Lung (tissue), 12 donors: ENCODE measurements around the gene MFF. TPM values are rescaled to one million over a fixed set of nuclear protein-coding genes. Genes with fewer than 3 reads are reported as not detected.

Experiments used
- ATAC-seq: fragments of 200-7000 bp; cut with Tn5 transposase; one replicate; pipeline ENCODE4 v1.9.1; 2020; ENCODE audit warnings: moderate number of reproducible peaks; ENCODE audit not compliant: insufficient read depth, low FRiP score
- DNase-seq, 3 donors: peaks; one replicate each; pipeline ENCODE4 v3.0.0-alpha.2; 2013 to 2017
- H3K27ac ChIP-seq, 2 donors: one replicate each; pipeline ENCODE4 v1.5.1; 2013; ENCODE audit warnings: mild to moderate bottlenecking in 2 of 2, moderate library complexity in 2 of 2, control low read depth in 1 of 2, inconsistent platforms in 1 of 2, low read depth in 1 of 2, low read length in 1 of 2
- H3K27me3 ChIP-seq, 3 donors: one replicate each; pipeline ENCODE4 v1.5.1; 2013; ENCODE audit warnings: low read length in 2 of 3; ENCODE audit not compliant: control insufficient read depth in 3 of 3, insufficient read depth in 3 of 3
- H3K36me3 ChIP-seq, 4 donors: one replicate each; pipeline ENCODE4 v1.5.1; 2013; ENCODE audit warnings: low read length in 4 of 4, mild to moderate bottlenecking in 1 of 4, moderate library complexity in 1 of 4; ENCODE audit not compliant: control insufficient read depth in 4 of 4, insufficient read depth in 4 of 4
- H3K4me1 ChIP-seq, 5 donors: one replicate each; pipeline ENCODE4 v1.5.1; 2013; ENCODE audit warnings: low read length in 5 of 5, mild to moderate bottlenecking in 2 of 5, moderate library complexity in 1 of 5; ENCODE audit not compliant: control insufficient read depth in 5 of 5, insufficient read depth in 5 of 5
- H3K4me3 ChIP-seq: one replicate; pipeline ENCODE4 v1.5.1; 2013; ENCODE audit warnings: mild to moderate bottlenecking, control low read depth, moderate library complexity
- H3K9ac ChIP-seq, 2 donors: one replicate each; pipeline ENCODE4 v1.5.1; 2013; ENCODE audit warnings: low read length in 2 of 2, control low read depth in 1 of 2; ENCODE audit not compliant: insufficient read depth in 1 of 2
- H3K9me3 ChIP-seq, 4 donors: one replicate each; pipeline ENCODE4 v1.5.1; 2013; ENCODE audit warnings: low read length in 3 of 4, mild to moderate bottlenecking in 1 of 4, moderate library complexity in 1 of 4; ENCODE audit not compliant: control insufficient read depth in 4 of 4, insufficient read depth in 3 of 4
- CTCF ChIP-seq: IDR thresholded peaks from 2 replicates; pipeline ENCODE4 v1.5.1; 2012; ENCODE audit warnings: mild to moderate bottlenecking; ENCODE audit errors: control extremely low read depth, extremely low read depth
- WGBS, 2 donors: extraction: QIAGEN DNeasy Blood & Tissue Kit; methylation state at CpG; one replicate each; pipeline ENCODE4 v1.1.7; 2013; 5-methylcytosine and 5-hydroxymethylcytosine counted together
- polyA plus RNA-seq, 2 donors: library from polyadenylated mRNA; stranded (reverse); fragments of 200-250 nt; gene quantifications; one replicate each; pipeline ENCODE4 v1.2.1, GENCODE V29; 2013
- total RNA-seq, 2 donors: library from RNA; depleted of rRNA in 1 of 2; stranded (reverse); fragments of >200 nt in 1 of 2; gene quantifications; one replicate each; pipeline ENCODE4 v1.2.1, GENCODE V29; 2014 to 2021
- donor health status: control.
- donor health status: control.
- donor health status: Bipolar disorder and iron deficiency.
- donor health status: healthy.
- donor health status: DM: yes; HTN: yes; CAD: no.

Gene MFF
- total and polyA plus RNA-seq, 4 donors, result 47.0 to 90.6 (median 67.6) TPM

- H3K36me3 ChIP-seq, result peaks cover 11 to 20% (median 17%) of the 10 kb centered on the region in 4 donors
- H3K9me3 ChIP-seq, result no peaks in the 10 kb centered on the region
- H3K4me1 ChIP-seq, result no peaks in the 10 kb centered on the region
- H3K9ac ChIP-seq, result no peak overlapping the region
- no peak overlapping the region for H3K27ac ChIP-seq
- 80 to 87% methylated on average over 2 of the region's 2 CpGs for WGBS, 2 donors
- no peak overlapping the region for H3K4me3 ChIP-seq
- no peaks in the 10 kb centered on the region for H3K27me3 ChIP-seq
- TF ChIP-seq CTCF, result no peak
- ATAC-seq (no peak), DNase-seq (no peak)
Observed at GRCh38 chr2:227339098-227339599, 14.1 kb downstream of the MFF start.

GRCh38 chr2:227340106-227340505 lies 15.1 kb downstream of the MFF start:
- ATAC-seq, result no peak
- TF ChIP-seq CTCF, result no peak
- WGBS, 2 donors, result 78 to 80% methylated on average over 6 of the region's 6 CpGs
- H3K36me3 ChIP-seq, result peaks cover 11 to 15% (median 13%) of the 10 kb centered on the region in 4 donors
- H3K27ac ChIP-seq, result no peak overlapping the region
- H3K4me1 ChIP-seq, result no peaks in the 10 kb centered on the region
- no peak overlapping the region for H3K9ac ChIP-seq
- no peaks in the 10 kb centered on the region for H3K27me3 ChIP-seq
- DNase-seq, result no peak
- H3K9me3 ChIP-seq, result no peaks in the 10 kb centered on the region
- no peak overlapping the region for H3K4me3 ChIP-seq

- no peak overlapping the region for H3K4me3 ChIP-seq
- H3K27ac ChIP-seq, result no peak overlapping the region
- TF ChIP-seq CTCF, result no peak
- DNase-seq (no peak), ATAC-seq (no peak)
- H3K4me1 ChIP-seq, result no peaks in the 10 kb centered on the region
- no peak overlapping the region for H3K9ac ChIP-seq
- H3K9me3 ChIP-seq, result no peaks in the 10 kb centered on the region
- 85 to 88% methylated on average over 2 of the region's 2 CpGs for WGBS, 2 donors
- H3K36me3 ChIP-seq, result peaks cover 5 to 10% (median 8%) of the 10 kb centered on the region in 4 donors
- no peaks in the 10 kb centered on the region for H3K27me3 ChIP-seq
Observed at GRCh38 chr2:227341553-227341952, 16.5 kb downstream of the MFF start.

GRCh38 chr2:227344231-227344630 lies 19.2 kb downstream of the MFF start:
- no peaks in the 10 kb centered on the region for H3K4me1 ChIP-seq
- no peak overlapping the region for H3K4me3 ChIP-seq
- DNase-seq, result no peak
- no peak overlapping the region for H3K9ac ChIP-seq
- peaks cover 6 to 16% (median 9%) of the 10 kb centered on the region in 4 donors for H3K36me3 ChIP-seq
- no peak overlapping the region for H3K27ac ChIP-seq
- ATAC-seq, result no peak
- H3K9me3 ChIP-seq, result no peaks in the 10 kb centered on the region
- 65 to 68% methylated on average over 2 of the region's 2 CpGs for WGBS, 2 donors
- H3K27me3 ChIP-seq, result no peaks in the 10 kb centered on the region
- no peak for TF ChIP-seq CTCF
